ENCODE measurements around the gene SH3GLB1. TPM values are rescaled to one million over a fixed set of nuclear protein-coding genes. Genes with fewer than 3 reads are reported as not detected.
A peak's percentile ranks its signal among the peaks of the same experiment; 100 is the strongest.
"Not testable (repeated sequence)": the region's sequence is repeated elsewhere in the genome, so short reads cannot be mapped to it uniquely, and the experiment has no call there.

SH3GLB1 gene
- total RNA-seq (2014; rRNA removed; shearing (Covaris generic)), result 78.3 and 82.8 TPM in 2 replicates

GRCh38 chr1:86704458-86704971 lies at the start of gene SH3GLB1:
Gene SH3GLB1, plus strand, starts transcription at chr1:86704576. Its CDS starts 324 bp downstream, at chr1:86704900.
- Histone ChIP-seq H3K36me3 (peaks cover 13% of the 10 kb centered on the region), H3K4me3 (peak within 1 kb of the TSS; percentile 91), H3K27ac (peak within 1 kb of the TSS; percentile 99)

GRCh38 chr1:86658381-86658780 lies 46.0 kb upstream of the SH3GLB1 start:
- not testable (repeated sequence) for H3K9me3 ChIP-seq (replicated peaks); H3K27me3 ChIP-seq; DNase-seq; H3K27ac ChIP-seq; H3K36me3 ChIP-seq; H3K4me3 ChIP-seq; H3K4me1 ChIP-seq

More at GRCh38 chr1:86704458-86704971, at the start of gene SH3GLB1:
- H3K9me3 ChIP-seq (replicated peaks), result no peaks in the 10 kb centered on the region
- DNase-seq, result peak; percentile 93 to 94
- H3K27me3 ChIP-seq, result no peaks in the 10 kb centered on the region
- H3K4me1 ChIP-seq, result peaks cover 3% of the 10 kb centered on the region; the same call in 1 of the 2 replicates

GRCh38 chr1:86666368-86666767 lies 38.0 kb upstream of the SH3GLB1 start:
- Histone ChIP-seq H3K4me3 (no peak overlapping the region), H3K27ac (no peak overlapping the region), H3K4me1 (no peaks in the 10 kb centered on the region), H3K9me3 (replicated peaks) (no peaks in the 10 kb centered on the region), H3K27me3 (no peaks in the 10 kb centered on the region), H3K36me3 (no peaks in the 10 kb centered on the region)
- DNase-seq, result no peak

GRCh38 chr1:86687595-86687994 lies 16.8 kb upstream of the SH3GLB1 start:
- H3K27ac ChIP-seq, result no peak overlapping the region
- no peak for DNase-seq
- no peaks in the 10 kb centered on the region for H3K36me3 ChIP-seq
- no peaks in the 10 kb centered on the region for H3K9me3 ChIP-seq (replicated peaks)
- no peaks in the 10 kb centered on the region for H3K4me1 ChIP-seq
- H3K4me3 ChIP-seq, result no peak overlapping the region
- H3K27me3 ChIP-seq, result no peaks in the 10 kb centered on the region

GRCh38 chr1:86692641-86693040 lies 11.7 kb upstream of the SH3GLB1 start:
- no peak overlapping the region for H3K4me3 ChIP-seq
- H3K4me1 ChIP-seq, result no peaks in the 10 kb centered on the region
- no peak for DNase-seq
- no peaks in the 10 kb centered on the region for H3K36me3 ChIP-seq
- no peak overlapping the region for H3K27ac ChIP-seq
- no peaks in the 10 kb centered on the region for H3K9me3 ChIP-seq (replicated peaks)
- H3K27me3 ChIP-seq, result no peaks in the 10 kb centered on the region

- Histone ChIP-seq H3K4me1 (no peaks in the 10 kb centered on the region), H3K27me3 (no peaks in the 10 kb centered on the region), H3K4me3 (no peak overlapping the region), H3K9me3 (replicated peaks) (no peaks in the 10 kb centered on the region), H3K27ac (no peak overlapping the region), H3K36me3 (no peaks in the 10 kb centered on the region)
- DNase-seq, result no peak
Observed at GRCh38 chr1:86695400-86695799, 9.0 kb upstream of the SH3GLB1 start.

GRCh38 chr1:86696522-86696921 lies 7.9 kb upstream of the SH3GLB1 start:
- H3K27ac ChIP-seq, result no peak overlapping the region
- H3K36me3 ChIP-seq, result no peaks in the 10 kb centered on the region
- no peaks in the 10 kb centered on the region for H3K9me3 ChIP-seq (replicated peaks)
- DNase-seq, result no peak
- no peak overlapping the region for H3K4me3 ChIP-seq
- no peaks in the 10 kb centered on the region for H3K27me3 ChIP-seq
- no peaks in the 10 kb centered on the region for H3K4me1 ChIP-seq

- H3K36me3 ChIP-seq, result no peaks in the 10 kb centered on the region
- no peaks in the 10 kb centered on the region for H3K4me1 ChIP-seq
- no peak overlapping the region for H3K4me3 ChIP-seq
- no peaks in the 10 kb centered on the region for H3K27me3 ChIP-seq
- DNase-seq, result no peak
- H3K9me3 ChIP-seq (replicated peaks), result no peaks in the 10 kb centered on the region
- H3K27ac ChIP-seq, result no peak overlapping the region
Observed at GRCh38 chr1:86699186-86699585, 5.2 kb upstream of the SH3GLB1 start.

- H3K36me3 ChIP-seq, result no peaks in the 10 kb centered on the region
- no peak overlapping the region for H3K27ac ChIP-seq
- no peaks in the 10 kb centered on the region for H3K4me1 ChIP-seq
- no peak for DNase-seq
- H3K27me3 ChIP-seq, result no peaks in the 10 kb centered on the region
- no peak overlapping the region for H3K4me3 ChIP-seq
- no peaks in the 10 kb centered on the region for H3K9me3 ChIP-seq (replicated peaks)
Observed at GRCh38 chr1:86701731-86702130, 2.6 kb upstream of the SH3GLB1 start.

- Histone ChIP-seq H3K27ac (peak overlapping the region; percentile 99), H3K4me3 (peak overlapping the region; percentile 91)
- not testable (repeated sequence) for H3K36me3 ChIP-seq; H3K27me3 ChIP-seq; H3K4me1 ChIP-seq; H3K9me3 ChIP-seq (replicated peaks)
- peak in 1 of 2 experiments; percentile 43 for DNase-seq
Observed at GRCh38 chr1:86702954-86703494, 1.4 kb upstream of the SH3GLB1 start.

- DNase-seq, result peak; percentile 82 to 91
- Histone ChIP-seq H3K4me3 (peak overlapping the region; percentile 91), H3K27me3 (no peaks in the 10 kb centered on the region), H3K27ac (peak overlapping the region; percentile 99), H3K4me1 (peaks cover 3% of the 10 kb centered on the region; the same call in 1 of the 2 replicates), H3K36me3 (peaks cover 11% of the 10 kb centered on the region), H3K9me3 (replicated peaks) (no peaks in the 10 kb centered on the region)
Observed at GRCh38 chr1:86703696-86704457, 499 bp upstream of the SH3GLB1 start.

- DNase-seq, result peak; percentile 67 to 82
- H3K4me1 ChIP-seq, result peaks cover 3% of the 10 kb centered on the region; the same call in 1 of the 2 replicates
- no peaks in the 10 kb centered on the region for H3K9me3 ChIP-seq (replicated peaks)
- H3K4me3 ChIP-seq, result peak overlapping the region; percentile 91
- peak overlapping the region; percentile 99 for H3K27ac ChIP-seq
- peaks cover 17% of the 10 kb centered on the region for H3K36me3 ChIP-seq
- H3K27me3 ChIP-seq, result no peaks in the 10 kb centered on the region
Observed at GRCh38 chr1:86704972-86705664, 742 bp downstream of the SH3GLB1 start.

GRCh38 chr1:86705665-86705985 lies 1.2 kb downstream of the SH3GLB1 start:
- peak overlapping the region; percentile 91 for H3K4me3 ChIP-seq
- peak overlapping the region; percentile 99 for H3K27ac ChIP-seq
- H3K36me3 ChIP-seq, result peaks cover 17% of the 10 kb centered on the region
- no peaks in the 10 kb centered on the region for H3K27me3 ChIP-seq
- peaks cover 3% of the 10 kb centered on the region; the same call in 1 of the 2 replicates for H3K4me1 ChIP-seq
- no peak for DNase-seq
- no peaks in the 10 kb centered on the region for H3K9me3 ChIP-seq (replicated peaks)

GRCh38 chr1:86706018-86706635 lies 1.8 kb downstream of the SH3GLB1 start:
- H3K27ac ChIP-seq, result peak overlapping the region; percentile 99
- DNase-seq, result peak in 1 of 2 experiments; percentile 27

More at GRCh38 chr1:86706018-86706635, 1.8 kb downstream of the SH3GLB1 start:
- Histone ChIP-seq H3K4me3 (peak overlapping the region; percentile 91), H3K36me3 (peaks cover 17% of the 10 kb centered on the region), H3K9me3 (replicated peaks) (no peaks in the 10 kb centered on the region), H3K27me3 (no peaks in the 10 kb centered on the region), H3K4me1 (peaks cover 3% of the 10 kb centered on the region; the same call in 1 of the 2 replicates)
